ENCODE measurements around the gene CEP192. TPM values are rescaled to one million over a fixed set of nuclear protein-coding genes. Genes with fewer than 3 reads are reported as not detected.

Gene CEP192
- total RNA-seq, 1 experiment from 2014 or later, result 37.2 TPM

DNA sequence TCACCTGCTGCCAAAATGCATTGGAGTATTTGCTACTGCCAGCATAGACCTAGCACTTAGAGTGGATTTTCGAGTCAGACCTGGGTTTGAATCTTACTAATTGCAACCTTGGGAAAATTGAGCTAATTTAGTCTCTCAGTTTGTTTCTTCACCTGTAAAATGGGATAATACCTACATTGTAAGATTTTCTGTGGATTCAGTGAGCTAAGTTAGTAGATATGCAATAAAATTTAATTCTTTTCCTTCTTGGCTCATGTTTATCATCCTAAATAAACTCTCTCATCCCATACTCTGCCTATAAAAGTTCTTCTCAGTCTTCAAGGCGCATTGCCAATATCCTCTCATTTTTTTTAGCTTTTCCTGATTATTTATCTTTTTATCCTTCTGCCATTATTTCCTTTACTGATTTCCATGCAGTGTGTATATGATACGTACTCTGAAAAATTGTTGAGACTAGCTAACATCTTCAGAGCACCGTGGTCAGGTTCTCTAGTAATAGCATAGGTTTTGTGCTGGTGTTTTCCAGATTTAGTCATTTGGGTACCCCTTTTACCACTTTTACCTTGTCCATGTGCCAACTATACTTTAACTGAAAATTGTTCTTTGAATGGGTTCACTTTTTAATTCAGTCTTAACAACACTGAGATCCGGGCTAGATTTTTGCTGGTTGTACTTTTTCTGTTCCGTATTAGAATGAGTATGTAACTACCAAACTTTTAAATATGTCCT lies 7.3 kb downstream of the CEP192 start:
- Histone ChIP-seq H3K27ac (no peak overlapping the region), H3K36me3 (peaks cover 29% of the 10 kb centered on the region), H3K4me3 (no peak overlapping the region), H3K4me1 (replicated peaks) (no peaks in the 10 kb centered on the region), H3K9me3 (replicated peaks) (no peaks in the 10 kb centered on the region), H3K27me3 (replicated peaks) (no peaks in the 10 kb centered on the region)
- DNase-seq (ENCODE audit: low read depth in 1 of 2, low spot score in 2 of 2), result no peak

GRCh38 chr18:13003466-13003896 lies 12.3 kb downstream of the CEP192 start:
- no peaks in the 10 kb centered on the region for H3K4me1 ChIP-seq (replicated peaks)
- H3K36me3 ChIP-seq, result peaks cover 61% of the 10 kb centered on the region
- H3K9me3 ChIP-seq (replicated peaks), result no peaks in the 10 kb centered on the region
- no peaks in the 10 kb centered on the region for H3K27me3 ChIP-seq (replicated peaks)
- DNase-seq (ENCODE audit: low read depth in 1 of 2, low spot score in 2 of 2), result peak; percentile 18 to 68
- H3K4me3 ChIP-seq, result no peak overlapping the region
- H3K27ac ChIP-seq, result no peak overlapping the region

- no peaks in the 10 kb centered on the region for H3K9me3 ChIP-seq (replicated peaks)
- H3K4me3 ChIP-seq, result no peak overlapping the region
- H3K27ac ChIP-seq, result no peak overlapping the region
- peaks cover 70% of the 10 kb centered on the region for H3K36me3 ChIP-seq
- H3K4me1 ChIP-seq (replicated peaks), result no peaks in the 10 kb centered on the region
- no peaks in the 10 kb centered on the region for H3K27me3 ChIP-seq (replicated peaks)
- DNase-seq (ENCODE audit: low read depth in 1 of 2, low spot score in 2 of 2), result no peak
Measured at GRCh38 chr18:13004396-13004795, 13.2 kb downstream of the CEP192 start.

DNA sequence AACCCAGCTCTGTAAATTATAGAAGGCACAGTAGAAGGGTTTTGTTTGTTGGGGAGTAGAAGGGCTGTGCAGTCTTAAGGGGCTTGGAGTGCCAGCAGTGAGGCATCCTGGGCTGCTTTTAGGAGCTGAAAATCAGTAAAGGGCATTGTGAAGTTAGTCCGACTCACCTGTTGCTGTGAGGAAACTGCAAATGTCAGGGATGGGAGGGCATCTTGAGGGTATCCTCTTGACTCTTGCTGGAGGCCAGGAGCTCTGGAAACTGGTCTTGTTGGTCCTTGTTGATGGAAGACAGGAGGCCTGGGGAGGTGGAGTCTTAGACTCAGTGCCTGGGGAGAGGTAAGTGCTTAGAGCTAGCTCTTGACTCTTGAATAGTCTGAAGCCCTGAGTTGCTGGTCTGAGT lies 14.1 kb downstream of the CEP192 start:
- H3K27me3 ChIP-seq (replicated peaks), result no peaks in the 10 kb centered on the region
- H3K9me3 ChIP-seq (replicated peaks), result no peaks in the 10 kb centered on the region

DNA sequence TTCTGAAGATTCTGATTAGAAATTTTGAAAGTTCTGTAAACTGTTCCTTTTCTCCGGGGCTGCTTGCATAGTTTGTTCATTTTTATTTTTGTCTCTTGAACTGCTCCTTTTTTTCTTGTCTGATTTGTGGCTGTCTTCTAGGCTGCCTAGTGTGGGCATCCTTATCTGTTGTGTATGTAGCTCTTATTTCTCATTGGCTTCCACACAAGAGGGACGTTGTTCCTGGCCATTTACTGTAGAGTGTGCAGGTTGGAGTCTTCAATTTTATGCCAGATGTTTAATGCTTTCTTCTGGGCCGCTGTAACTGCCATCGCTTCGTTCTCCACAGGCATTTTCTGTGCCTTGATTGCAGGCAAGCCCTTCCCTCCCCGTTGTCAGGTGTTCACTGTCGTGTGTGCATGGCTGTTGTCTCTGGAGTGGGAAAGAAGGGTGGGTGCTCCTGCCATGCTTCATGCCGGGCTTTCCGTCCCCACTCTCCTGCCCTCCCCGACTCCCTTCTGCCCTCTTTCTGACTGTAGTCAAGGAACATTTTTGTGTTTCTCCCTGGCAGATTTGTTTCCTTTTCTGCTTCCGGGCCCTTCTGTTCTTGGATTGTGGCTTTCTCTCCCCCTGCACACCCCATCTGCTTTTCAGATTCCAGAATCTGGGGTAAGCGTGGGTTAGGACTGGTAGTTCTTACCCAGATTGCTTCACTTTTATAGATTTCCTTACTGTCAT lies 15.5 kb downstream of the CEP192 start:
- peaks cover 73% of the 10 kb centered on the region for H3K36me3 ChIP-seq
- H3K4me1 ChIP-seq (replicated peaks), result no peaks in the 10 kb centered on the region
- no peak overlapping the region for H3K4me3 ChIP-seq
- no peaks in the 10 kb centered on the region for H3K27me3 ChIP-seq (replicated peaks)
- no peak overlapping the region for H3K27ac ChIP-seq
- no peaks in the 10 kb centered on the region for H3K9me3 ChIP-seq (replicated peaks)
- DNase-seq (ENCODE audit: low read depth in 1 of 2, low spot score in 2 of 2), result no peak

More for the DNA sequence above, 14.1 kb downstream of the CEP192 start:
- Histone ChIP-seq H3K4me3 (no peak overlapping the region), H3K27ac (no peak overlapping the region), H3K36me3 (peaks cover 75% of the 10 kb centered on the region), H3K4me1 (replicated peaks) (no peaks in the 10 kb centered on the region)
- DNase-seq (ENCODE audit: low read depth in 1 of 2, low spot score in 2 of 2), result no peak

- peaks cover 76% of the 10 kb centered on the region for H3K36me3 ChIP-seq
- no peak overlapping the region for H3K27ac ChIP-seq
- H3K4me3 ChIP-seq, result no peak overlapping the region
- H3K27me3 ChIP-seq (replicated peaks), result no peaks in the 10 kb centered on the region
- no peaks in the 10 kb centered on the region for H3K4me1 ChIP-seq (replicated peaks)
- no peaks in the 10 kb centered on the region for H3K9me3 ChIP-seq (replicated peaks)
- no peak for DNase-seq (ENCODE audit: low read depth in 1 of 2, low spot score in 2 of 2)
Measured at GRCh38 chr18:13007248-13007560, 16.0 kb downstream of the CEP192 start.

GRCh38 chr18:13011719-13012118 lies 20.6 kb downstream of the CEP192 start:
- Histone ChIP-seq H3K36me3 (peaks cover 88% of the 10 kb centered on the region), H3K27me3 (replicated peaks) (no peaks in the 10 kb centered on the region), H3K27ac (no peak overlapping the region), H3K4me3 (no peak overlapping the region), H3K4me1 (replicated peaks) (no peaks in the 10 kb centered on the region), H3K9me3 (replicated peaks) (no peaks in the 10 kb centered on the region)
- no peak for DNase-seq (ENCODE audit: low read depth in 1 of 2, low spot score in 2 of 2)

- peaks cover 6% of the 10 kb centered on the region for H3K4me1 ChIP-seq (replicated peaks)
- DNase-seq (ENCODE audit: low read depth in 1 of 2, low spot score in 2 of 2), result no peak
- peaks cover 92% of the 10 kb centered on the region for H3K36me3 ChIP-seq
- H3K27me3 ChIP-seq (replicated peaks), result no peaks in the 10 kb centered on the region
- no peaks in the 10 kb centered on the region for H3K9me3 ChIP-seq (replicated peaks)
- no peak overlapping the region for H3K4me3 ChIP-seq
- H3K27ac ChIP-seq, result no peak overlapping the region
Measured at GRCh38 chr18:13014232-13014631, 23.1 kb downstream of the CEP192 start.

DNA sequence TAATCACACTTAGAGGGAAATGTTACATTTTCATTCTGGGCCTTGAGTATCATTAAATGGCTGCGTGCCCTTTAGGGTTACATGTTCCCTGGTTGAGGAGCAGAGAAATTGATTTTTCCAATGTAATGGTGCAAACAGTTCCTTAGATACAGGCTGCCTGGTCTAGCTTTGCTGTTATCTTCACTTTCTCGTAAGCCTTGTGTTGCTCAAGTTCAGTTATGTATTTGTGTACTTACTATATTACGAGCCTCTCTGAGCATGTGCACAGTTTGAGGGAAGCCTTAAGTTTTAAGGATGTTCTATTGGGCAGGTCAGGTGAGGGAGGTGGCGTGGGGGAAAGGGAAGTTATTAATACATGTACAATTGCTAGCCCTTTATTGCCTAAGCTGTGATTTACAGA lies 23.7 kb downstream of the CEP192 start:
- H3K4me3 ChIP-seq, result no peak overlapping the region
- H3K4me1 ChIP-seq (replicated peaks), result peaks cover 8% of the 10 kb centered on the region
- H3K36me3 ChIP-seq, result peaks cover 87% of the 10 kb centered on the region
- no peak for DNase-seq (ENCODE audit: low read depth in 1 of 2, low spot score in 2 of 2)
- H3K9me3 ChIP-seq (replicated peaks), result no peaks in the 10 kb centered on the region
- H3K27me3 ChIP-seq (replicated peaks), result no peaks in the 10 kb centered on the region
- no peak overlapping the region for H3K27ac ChIP-seq

DNA sequence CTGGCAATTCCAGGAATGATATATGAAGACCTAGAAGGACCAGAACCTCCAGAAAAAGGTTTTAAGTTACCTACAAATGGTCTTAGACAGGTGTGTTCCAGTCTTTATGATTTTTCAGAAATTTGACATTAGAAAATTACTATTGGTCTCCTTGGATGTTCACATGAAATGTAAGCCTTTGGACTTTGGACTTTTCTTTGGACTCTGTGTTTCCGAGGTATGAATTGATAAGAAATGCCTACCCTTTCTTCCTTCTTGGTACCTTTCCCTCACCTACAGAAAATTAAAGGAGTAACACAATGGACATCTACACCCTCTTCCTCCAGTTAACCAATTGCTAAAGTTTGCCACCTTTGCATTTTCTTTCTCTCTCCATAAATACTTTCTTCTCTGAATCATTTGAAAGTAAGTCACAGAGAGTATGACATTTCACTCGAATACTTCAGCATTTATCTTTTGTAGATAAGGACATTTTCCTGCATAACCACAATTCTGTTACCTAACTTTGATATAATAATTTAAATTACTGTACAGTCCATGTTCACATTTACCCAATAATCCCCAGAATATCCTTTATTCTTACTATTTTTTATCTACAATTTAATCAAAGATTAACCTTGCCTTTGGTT lies 26.2 kb downstream of the CEP192 start:
- H3K36me3 ChIP-seq, result peaks cover 89% of the 10 kb centered on the region
- H3K4me3 ChIP-seq, result no peak overlapping the region
- DNase-seq (ENCODE audit: low read depth in 1 of 2, low spot score in 2 of 2), result no peak
- H3K4me1 ChIP-seq (replicated peaks), result peaks cover 8% of the 10 kb centered on the region
- no peaks in the 10 kb centered on the region for H3K9me3 ChIP-seq (replicated peaks)
- no peaks in the 10 kb centered on the region for H3K27me3 ChIP-seq (replicated peaks)
- no peak overlapping the region for H3K27ac ChIP-seq

GRCh38 chr18:13018374-13018773 lies 27.2 kb downstream of the CEP192 start:
- Histone ChIP-seq H3K27me3 (replicated peaks) (no peaks in the 10 kb centered on the region), H3K4me3 (no peak overlapping the region), H3K27ac (no peak overlapping the region), H3K4me1 (replicated peaks) (peaks cover 8% of the 10 kb centered on the region), H3K9me3 (replicated peaks) (no peaks in the 10 kb centered on the region), H3K36me3 (peaks cover 81% of the 10 kb centered on the region)
- no peak for DNase-seq (ENCODE audit: low read depth in 1 of 2, low spot score in 2 of 2)

DNA sequence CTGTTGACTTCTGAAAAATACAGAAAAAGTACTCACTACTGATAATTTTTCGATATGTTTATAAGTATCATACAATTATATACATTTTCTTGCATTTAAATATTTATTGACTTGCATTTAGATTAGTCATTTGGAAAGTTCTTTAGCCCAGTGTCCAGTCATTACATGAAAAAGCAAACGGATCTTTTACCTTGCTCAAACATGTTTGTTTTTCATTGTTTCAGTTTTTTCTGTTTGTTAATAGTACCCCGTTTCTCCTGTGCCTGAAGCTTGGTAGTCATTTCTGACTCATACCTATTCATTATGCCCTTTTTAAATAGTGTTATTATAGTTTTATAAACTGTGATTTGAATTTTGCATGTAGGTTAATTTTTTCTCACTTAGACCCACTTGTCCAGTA lies 28.1 kb downstream of the CEP192 start:
- peaks cover 81% of the 10 kb centered on the region for H3K36me3 ChIP-seq
- H3K9me3 ChIP-seq (replicated peaks), result no peaks in the 10 kb centered on the region
- no peaks in the 10 kb centered on the region for H3K27me3 ChIP-seq (replicated peaks)
- DNase-seq (ENCODE audit: low read depth in 1 of 2, low spot score in 2 of 2), result no peak
- H3K4me3 ChIP-seq, result no peak overlapping the region
- H3K4me1 ChIP-seq (replicated peaks), result peaks cover 8% of the 10 kb centered on the region
- no peak overlapping the region for H3K27ac ChIP-seq

DNA sequence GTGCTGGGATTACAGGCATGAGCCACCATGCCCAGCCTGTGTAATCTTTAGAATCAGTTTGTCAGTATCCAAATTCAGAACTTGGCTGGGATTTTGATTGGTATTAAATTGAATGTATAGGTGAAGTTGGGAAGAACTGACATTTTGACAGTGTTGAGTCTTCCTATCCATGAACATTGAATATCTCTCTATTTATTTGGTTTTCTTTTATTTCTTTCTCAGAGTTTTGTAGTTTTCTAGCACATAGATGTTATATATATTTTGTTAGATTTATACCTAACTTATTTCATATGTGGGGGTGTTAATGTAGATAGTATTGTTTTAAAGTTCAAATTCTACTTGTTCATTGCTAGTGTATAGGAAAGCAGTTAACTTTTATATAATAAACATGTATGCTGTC lies 31.5 kb downstream of the CEP192 start:
- no peak overlapping the region for H3K27ac ChIP-seq
- no peak for DNase-seq (ENCODE audit: low read depth in 1 of 2, low spot score in 2 of 2)
- no peaks in the 10 kb centered on the region for H3K9me3 ChIP-seq (replicated peaks)

GRCh38 chr18:13025233-13025632 lies 34.1 kb downstream of the CEP192 start:
- Histone ChIP-seq H3K36me3 (peaks cover 62% of the 10 kb centered on the region), H3K9me3 (replicated peaks) (no peaks in the 10 kb centered on the region), H3K27me3 (replicated peaks) (no peaks in the 10 kb centered on the region), H3K4me3 (no peak overlapping the region), H3K27ac (no peak overlapping the region), H3K4me1 (replicated peaks) (no peaks in the 10 kb centered on the region)
- DNase-seq (ENCODE audit: low read depth in 1 of 2, low spot score in 2 of 2), result no peak

More for the DNA sequence above, 31.5 kb downstream of the CEP192 start:
- Histone ChIP-seq H3K36me3 (peaks cover 61% of the 10 kb centered on the region), H3K4me3 (no peak overlapping the region), H3K27me3 (replicated peaks) (no peaks in the 10 kb centered on the region), H3K4me1 (replicated peaks) (peaks cover 8% of the 10 kb centered on the region)

All from SJSA1 (cell line).